Measurements from ENCODE around the gene ANKMY1.

DNA sequence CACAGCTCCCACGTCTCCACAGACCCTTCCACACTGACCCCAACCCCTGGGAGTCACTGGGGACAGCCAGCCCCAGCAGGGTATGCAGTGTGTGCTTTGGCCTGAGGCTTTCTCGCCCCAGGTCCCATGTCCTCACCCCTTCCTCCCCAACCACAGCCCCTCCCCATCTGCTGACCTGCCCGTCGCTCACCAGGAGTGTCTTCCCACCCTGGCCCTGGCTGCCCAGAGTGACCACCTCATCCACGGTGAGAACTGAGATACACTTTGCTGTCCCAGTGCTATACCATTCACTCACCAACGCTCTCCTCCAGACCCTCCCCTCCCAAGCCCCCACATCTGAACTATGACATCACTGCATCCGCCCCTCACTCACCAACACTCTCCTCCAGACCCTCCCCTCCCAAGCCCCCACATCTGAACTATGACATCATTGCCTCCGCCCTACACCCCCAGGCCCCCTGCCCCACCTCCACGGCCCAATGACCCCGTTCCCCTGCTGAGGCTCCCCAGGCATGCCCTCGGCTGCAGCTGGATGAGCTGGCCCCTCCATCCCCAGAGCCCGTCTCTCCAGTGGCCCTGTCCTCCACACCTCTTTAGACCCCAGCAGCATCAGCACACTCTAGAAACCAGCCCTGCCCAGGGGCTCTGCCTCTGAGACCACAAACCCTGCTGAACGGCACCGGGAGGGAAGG lies 55.2 kb downstream of the ANKMY1 start:
- TF ChIP-seq, protein P1, sequence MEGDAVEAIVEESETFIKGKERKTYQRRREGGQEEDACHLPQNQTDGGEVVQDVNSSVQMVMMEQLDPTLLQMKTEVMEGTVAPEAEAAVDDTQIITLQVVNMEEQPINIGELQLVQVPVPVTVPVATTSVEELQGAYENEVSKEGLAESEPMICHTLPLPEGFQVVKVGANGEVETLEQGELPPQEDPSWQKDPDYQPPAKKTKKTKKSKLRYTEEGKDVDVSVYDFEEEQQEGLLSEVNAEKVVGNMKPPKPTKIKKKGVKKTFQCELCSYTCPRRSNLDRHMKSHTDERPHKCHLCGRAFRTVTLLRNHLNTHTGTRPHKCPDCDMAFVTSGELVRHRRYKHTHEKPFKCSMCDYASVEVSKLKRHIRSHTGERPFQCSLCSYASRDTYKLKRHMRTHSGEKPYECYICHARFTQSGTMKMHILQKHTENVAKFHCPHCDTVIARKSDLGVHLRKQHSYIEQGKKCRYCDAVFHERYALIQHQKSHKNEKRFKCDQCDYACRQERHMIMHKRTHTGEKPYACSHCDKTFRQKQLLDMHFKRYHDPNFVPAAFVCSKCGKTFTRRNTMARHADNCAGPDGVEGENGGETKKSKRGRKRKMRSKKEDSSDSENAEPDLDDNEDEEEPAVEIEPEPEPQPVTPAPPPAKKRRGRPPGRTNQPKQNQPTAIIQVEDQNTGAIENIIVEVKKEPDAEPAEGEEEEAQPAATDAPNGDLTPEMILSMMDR (IDR thresholded peaks at IDR 0.05), result no peak
- no peak for TF ChIP-seq POLR2A (IDR thresholded peaks at IDR 0.05)
